Measurements from ENCODE around the gene FERMT2. TPM values are rescaled to one million over a fixed set of nuclear protein-coding genes. Genes with fewer than 3 reads are reported as not detected.

The FERMT2 gene
- total and polyA plus RNA-seq, 12 donors, result 22.8 to 53.8 (median 40.1) TPM

DNA sequence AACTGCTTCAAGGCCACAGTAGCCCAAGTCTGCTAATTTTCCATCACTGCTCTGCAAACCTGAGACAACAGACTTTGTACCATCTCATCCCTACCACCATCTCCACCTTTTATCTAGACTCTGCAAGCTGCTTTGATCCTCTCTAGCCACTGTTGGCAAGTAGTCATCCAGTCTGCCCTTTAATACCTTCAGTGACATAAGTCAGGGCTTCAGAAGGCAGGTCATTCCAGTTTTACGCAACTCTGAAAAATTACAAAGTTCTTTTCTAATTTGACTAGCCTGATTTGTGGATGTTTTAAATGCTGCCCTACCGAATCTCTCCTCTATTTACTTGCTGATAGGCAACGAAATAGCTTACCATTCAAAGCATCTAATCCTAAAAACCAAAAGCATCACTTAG lies 2.8 kb downstream of the FERMT2 start:
- Histone ChIP-seq H3K27me3 (no peaks in the 10 kb centered on the region), H3K4me3 (peak overlapping the region in 1 of 4 donors; percentile 5), H3K4me1 (replicated peaks in 1 of 2) (peaks cover 3 to 25% of the 10 kb centered on the region in 2 donors), H3K27ac (no peak overlapping the region), H3K36me3 (replicated peaks in 1 of 2) (no peaks in the 10 kb centered on the region), H3K9me3 (replicated peaks in 1 of 3) (no peaks in the 10 kb centered on the region)
- no peak for DNase-seq
- intact Hi-C loops (cut with DNase I), result no loop called here
- 54 to 70% (median 68%) methylated on average over 3 of the region's 3 CpGs for WGBS, 4 donors
- TF ChIP-seq POLR2A (IDR thresholded peaks at IDR 0.05), result no peak
- TF ChIP-seq, protein P1, sequence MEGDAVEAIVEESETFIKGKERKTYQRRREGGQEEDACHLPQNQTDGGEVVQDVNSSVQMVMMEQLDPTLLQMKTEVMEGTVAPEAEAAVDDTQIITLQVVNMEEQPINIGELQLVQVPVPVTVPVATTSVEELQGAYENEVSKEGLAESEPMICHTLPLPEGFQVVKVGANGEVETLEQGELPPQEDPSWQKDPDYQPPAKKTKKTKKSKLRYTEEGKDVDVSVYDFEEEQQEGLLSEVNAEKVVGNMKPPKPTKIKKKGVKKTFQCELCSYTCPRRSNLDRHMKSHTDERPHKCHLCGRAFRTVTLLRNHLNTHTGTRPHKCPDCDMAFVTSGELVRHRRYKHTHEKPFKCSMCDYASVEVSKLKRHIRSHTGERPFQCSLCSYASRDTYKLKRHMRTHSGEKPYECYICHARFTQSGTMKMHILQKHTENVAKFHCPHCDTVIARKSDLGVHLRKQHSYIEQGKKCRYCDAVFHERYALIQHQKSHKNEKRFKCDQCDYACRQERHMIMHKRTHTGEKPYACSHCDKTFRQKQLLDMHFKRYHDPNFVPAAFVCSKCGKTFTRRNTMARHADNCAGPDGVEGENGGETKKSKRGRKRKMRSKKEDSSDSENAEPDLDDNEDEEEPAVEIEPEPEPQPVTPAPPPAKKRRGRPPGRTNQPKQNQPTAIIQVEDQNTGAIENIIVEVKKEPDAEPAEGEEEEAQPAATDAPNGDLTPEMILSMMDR (IDR thresholded peaks at IDR 0.05), result no peak

DNA sequence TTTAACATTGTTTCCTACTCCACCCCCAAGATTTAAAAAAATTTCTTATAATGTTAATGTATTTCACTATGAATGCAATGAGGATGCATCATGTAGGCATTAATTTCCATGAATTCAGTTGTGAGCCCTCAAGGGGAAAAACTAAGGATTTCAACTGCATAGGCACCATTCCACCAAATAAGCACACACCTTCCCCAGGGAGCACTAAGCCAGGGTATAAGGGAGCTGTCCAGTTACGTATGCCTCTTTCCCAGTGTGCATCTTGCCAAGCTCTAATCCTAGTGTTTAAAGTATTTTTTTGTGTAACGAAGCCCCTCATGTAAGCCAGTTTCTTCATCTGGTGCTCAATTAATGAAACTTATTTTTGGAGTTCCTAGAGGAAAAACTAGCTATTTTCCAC lies 6.6 kb downstream of the FERMT2 start:
- WGBS, 4 donors, result 80 to 89% (median 86%) methylated on average over 2 of the region's 2 CpGs
- Histone ChIP-seq H3K4me3 (no peak overlapping the region), H3K36me3 (replicated peaks in 1 of 2) (no peaks in the 10 kb centered on the region), H3K27ac (no peak overlapping the region), H3K4me1 (replicated peaks in 1 of 2) (peaks cover 3 to 14% of the 10 kb centered on the region in 2 donors), H3K27me3 (no peaks in the 10 kb centered on the region), H3K9me3 (replicated peaks in 1 of 3) (no peaks in the 10 kb centered on the region)
- DNase-seq, result no peak
- TF ChIP-seq, protein P1 (IDR thresholded peaks at IDR 0.05), result no peak
- no peak for TF ChIP-seq POLR2A (IDR thresholded peaks at IDR 0.05)
- intact Hi-C loops (cut with DNase I), result no loop called here

DNA sequence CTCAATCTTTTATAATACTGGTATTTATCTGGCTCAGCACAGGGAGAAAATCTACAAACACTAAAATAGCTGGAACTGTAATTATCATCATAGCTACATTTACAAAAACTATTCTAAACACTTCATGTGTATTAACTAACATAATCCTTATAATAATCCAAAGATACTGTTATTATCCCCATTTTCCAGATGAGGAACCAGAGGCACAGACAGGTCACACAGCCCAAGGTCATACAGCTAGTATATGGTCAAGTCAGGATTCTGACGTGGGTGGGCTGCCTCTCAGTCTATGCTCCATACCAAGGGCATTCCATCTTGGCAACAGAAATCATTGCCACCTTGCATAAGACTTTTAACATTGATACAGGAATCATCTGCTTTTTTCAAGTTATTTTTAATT lies 11.4 kb downstream of the FERMT2 start:
- peaks cover 0 to 9% of the 10 kb centered on the region in 2 donors for H3K4me1 ChIP-seq (replicated peaks in 1 of 2)
- no peak for DNase-seq
- intact Hi-C loops (cut with DNase I), result no loop called here
- H3K27me3 ChIP-seq, result no peaks in the 10 kb centered on the region
- no peak overlapping the region for H3K27ac ChIP-seq
- H3K36me3 ChIP-seq (replicated peaks in 1 of 2), result no peaks in the 10 kb centered on the region
- H3K9me3 ChIP-seq (replicated peaks in 1 of 3), result no peaks in the 10 kb centered on the region
- H3K4me3 ChIP-seq, result no peak overlapping the region
- TF ChIP-seq, protein P1 (IDR thresholded peaks at IDR 0.05), result no peak
- TF ChIP-seq POLR2A (IDR thresholded peaks at IDR 0.05), result no peak
- WGBS, 4 donors, result 36 to 53% (median 42%) methylated on average over 1 of the region's 1 CpG

DNA sequence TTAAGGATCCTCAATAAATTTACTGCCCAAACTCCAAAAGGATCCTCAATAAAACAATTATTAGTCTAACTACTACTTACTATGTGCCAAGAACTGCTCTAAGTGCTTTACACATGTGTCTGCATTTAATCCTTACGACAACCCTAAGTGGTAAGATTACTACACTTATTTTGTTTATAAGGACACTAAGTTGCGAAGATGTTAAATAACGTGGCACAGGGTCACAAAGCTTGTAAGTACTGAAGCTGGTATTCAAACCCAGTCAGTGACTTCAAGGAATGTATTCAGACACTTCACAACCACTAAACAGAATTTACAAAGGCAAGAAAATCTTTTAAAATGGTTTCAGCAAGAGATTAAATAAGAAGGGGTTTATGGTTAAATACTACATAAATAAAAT lies 13.0 kb downstream of the FERMT2 start:
- DNase-seq, result no peak
- Histone ChIP-seq H3K4me1 (replicated peaks in 1 of 2) (peaks cover 0 to 9% of the 10 kb centered on the region in 2 donors), H3K27ac (no peak overlapping the region), H3K4me3 (no peak overlapping the region), H3K36me3 (replicated peaks in 1 of 2) (no peaks in the 10 kb centered on the region), H3K9me3 (replicated peaks in 1 of 3) (no peaks in the 10 kb centered on the region), H3K27me3 (no peaks in the 10 kb centered on the region)
- intact Hi-C loops (cut with DNase I), result no loop called here
- 90 to 94% (median 92%) methylated on average over 3 of the region's 3 CpGs for WGBS, 4 donors
- TF ChIP-seq POLR2A (IDR thresholded peaks at IDR 0.05), result no peak

DNA sequence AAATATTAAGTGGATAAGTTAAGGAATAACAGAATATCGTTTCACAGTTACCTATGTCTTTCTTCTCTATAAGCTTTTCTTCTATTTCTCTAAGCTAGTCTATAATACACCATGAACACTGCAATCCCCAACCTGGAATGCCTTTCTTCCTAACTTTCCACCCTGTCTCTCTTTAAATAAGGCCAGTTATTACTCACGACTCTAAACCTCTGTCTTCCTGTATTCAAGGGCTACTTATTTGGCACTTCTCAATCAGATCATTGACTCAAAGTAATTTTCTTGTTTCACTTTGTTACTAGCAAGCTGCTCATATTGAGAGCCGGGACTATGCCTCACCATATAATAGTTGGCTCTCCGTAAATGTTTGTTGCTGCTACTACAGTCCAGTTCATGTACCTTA lies 13.5 kb downstream of the FERMT2 start:
- Histone ChIP-seq H3K4me1 (replicated peaks in 1 of 2) (peaks cover 0 to 9% of the 10 kb centered on the region in 2 donors), H3K9me3 (replicated peaks in 1 of 3) (no peaks in the 10 kb centered on the region), H3K27me3 (no peaks in the 10 kb centered on the region), H3K4me3 (no peak overlapping the region), H3K36me3 (replicated peaks in 1 of 2) (no peaks in the 10 kb centered on the region), H3K27ac (no peak overlapping the region)
- TF ChIP-seq POLR2A (IDR thresholded peaks at IDR 0.05), result no peak
- intact Hi-C loops (cut with DNase I), result no loop called here
- 72 to 76% (median 75%) methylated on average over 4 of the region's 4 CpGs for WGBS, 4 donors
- DNase-seq, result no peak
